HG03064 (cell line): ENCODE results near the gene SNCAIP.

Experiments
- ATAC-seq: cut with Tn5 transposase; IDR thresholded peaks from one replicate; pipeline ENCODE4 v1.9.1; 2021; ENCODE audit warnings: low read depth; ENCODE audit not compliant: unreplicated experiment

Gene SNCAIP

GRCh38 chr5:122390694-122391093 lies 78.7 kb downstream of the SNCAIP start:
- ATAC-seq, result no peak

- no peak for ATAC-seq
These were observed 79.6 kb downstream of the SNCAIP start for GRCh38 chr5:122391621-122392020.

GRCh38 chr5:122392224-122392623 lies 80.2 kb downstream of the SNCAIP start:
- no peak for ATAC-seq

GRCh38 chr5:122392824-122393223 lies 80.8 kb downstream of the SNCAIP start:
- ATAC-seq, result no peak

- no peak for ATAC-seq
These were observed 82.4 kb downstream of the SNCAIP start for GRCh38 chr5:122394284-122394930.

GRCh38 chr5:122398016-122398415 lies 86.0 kb downstream of the SNCAIP start:
- no peak for ATAC-seq

- ATAC-seq, result no peak
These were observed 88.3 kb downstream of the SNCAIP start for GRCh38 chr5:122400341-122400740.

- no peak for ATAC-seq
These were observed 88.9 kb downstream of the SNCAIP start for GRCh38 chr5:122400938-122401337.

GRCh38 chr5:122401976-122402725 lies 90.1 kb downstream of the SNCAIP start:
- ATAC-seq, result no peak

- ATAC-seq, result no peak
These were observed 91.1 kb downstream of the SNCAIP start for GRCh38 chr5:122402955-122403685.

- ATAC-seq, result no peak
These were observed 92.0 kb downstream of the SNCAIP start for GRCh38 chr5:122404018-122404417.

- ATAC-seq, result no peak
These were observed 92.8 kb downstream of the SNCAIP start for GRCh38 chr5:122404653-122405362.

GRCh38 chr5:122405751-122406150 lies 93.7 kb downstream of the SNCAIP start:
- no peak for ATAC-seq

- ATAC-seq, result no peak
These were observed 94.1 kb downstream of the SNCAIP start for GRCh38 chr5:122406181-122406580.

- ATAC-seq, result no peak
These were observed 96.7 kb downstream of the SNCAIP start for GRCh38 chr5:122408592-122409224.

GRCh38 chr5:122412966-122413365 lies 100.9 kb downstream of the SNCAIP start:
- no peak for ATAC-seq

GRCh38 chr5:122413722-122414121 lies 101.7 kb downstream of the SNCAIP start:
- no peak for ATAC-seq

GRCh38 chr5:122415030-122415800 lies 103.2 kb downstream of the SNCAIP start:
- ATAC-seq, result peak; percentile 74

- no peak for ATAC-seq
These were observed 103.7 kb downstream of the SNCAIP start for GRCh38 chr5:122415801-122416120.
